ENCODE data around the gene HTR3D. TPM values are rescaled to one million over a fixed set of nuclear protein-coding genes. Genes with fewer than 3 reads are reported as not detected.

Gene HTR3D
- polyA plus RNA-seq, 1 donor from 2014 or later: not detected

GRCh38 chr3:184059424-184059823 is 27.9 kb downstream of the HTR3D start:
- Histone ChIP-seq H3K4me2 (ENCODE audit: low read length) (no peak overlapping the region), H3F3A (ENCODE audit: insufficient read depth, low read length, poor library complexity, severe bottlenecking) (no peaks in the 10 kb centered on the region), H3K36me3 (ENCODE audit: insufficient read depth, low read length) (no peaks in the 10 kb centered on the region), H3K79me2 (replicated peaks; ENCODE audit: insufficient read depth, low read length) (no peaks in the 10 kb centered on the region), H4K20me1 (ENCODE audit: insufficient read depth) (no peaks in the 10 kb centered on the region), H3K4me3 (ENCODE audit: low read length) (no peak overlapping the region), H3K9ac (ENCODE audit: low read length) (no peak overlapping the region), H3K27ac (ENCODE audit: low read length) (no peak overlapping the region), H3K9me2 (ENCODE audit: insufficient read depth, low read length) (no peaks in the 10 kb centered on the region), H2AFZ (ENCODE audit: low read depth, low read length) (no peak overlapping the region), H3K9me3 (ENCODE audit: low read length) (no peaks in the 10 kb centered on the region), H3K27me3 (ENCODE audit: insufficient read depth, low read depth, low read length) (no peaks in the 10 kb centered on the region)
- TF ChIP-seq TAF1 (IDR thresholded peaks at IDR 0.05; ENCODE audit: low read depth) (no peak), SMC3 (conservative IDR thresholded peaks at IDR 0.05; ENCODE audit: poor library complexity) (no peak), RAD21 (conservative IDR thresholded peaks at IDR 0.05) (no peak), EZH2 (IDR thresholded peaks at IDR 0.05; ENCODE audit: borderline replicate concordance, insufficient read depth, low read length, poor library complexity, severe bottlenecking) (no peak), CTCF (IDR thresholded peaks at IDR 0.05; ENCODE audit: poor library complexity, severe bottlenecking) (no peak)

- no peaks in the 10 kb centered on the region for H3K79me2 ChIP-seq (replicated peaks; ENCODE audit: insufficient read depth, low read length)
- H3K4me2 ChIP-seq (ENCODE audit: low read length): no peak overlapping the region
- no peaks in the 10 kb centered on the region for H3K27me3 ChIP-seq (ENCODE audit: insufficient read depth, low read depth, low read length)
- no peaks in the 10 kb centered on the region for H3K9me2 ChIP-seq (ENCODE audit: insufficient read depth, low read length)
- H3K27ac ChIP-seq (ENCODE audit: low read length): no peak overlapping the region
- H2AFZ ChIP-seq (ENCODE audit: low read depth, low read length): no peak overlapping the region
- H4K20me1 ChIP-seq (ENCODE audit: insufficient read depth): no peaks in the 10 kb centered on the region
- no peaks in the 10 kb centered on the region for H3K36me3 ChIP-seq (ENCODE audit: insufficient read depth, low read length)
- H3K4me3 ChIP-seq (ENCODE audit: low read length): no peak overlapping the region
- H3K9ac ChIP-seq (ENCODE audit: low read length): no peak overlapping the region
- TF ChIP-seq TAF1 (IDR thresholded peaks at IDR 0.05; ENCODE audit: low read depth) (no peak), CTCF (IDR thresholded peaks at IDR 0.05; ENCODE audit: poor library complexity, severe bottlenecking) (no peak), POLR2AphosphoS5 (IDR thresholded peaks at IDR 0.05) (no peak), SMC3 (conservative IDR thresholded peaks at IDR 0.05; ENCODE audit: poor library complexity) (no peak), MXI1 (conservative IDR thresholded peaks at IDR 0.05; ENCODE audit: poor library complexity, severe bottlenecking) (no peak), RAD21 (conservative IDR thresholded peaks at IDR 0.05) (no peak), EZH2 (IDR thresholded peaks at IDR 0.05; ENCODE audit: borderline replicate concordance, insufficient read depth, low read length, poor library complexity, severe bottlenecking) (no peak), EP300 (conservative IDR thresholded peaks at IDR 0.05; ENCODE audit: poor library complexity, severe bottlenecking) (no peak), REST (IDR thresholded peaks at IDR 0.05; ENCODE audit: borderline replicate concordance) (no peak)
- no peaks in the 10 kb centered on the region for H3K9me3 ChIP-seq (ENCODE audit: low read length)
- no peaks in the 10 kb centered on the region for H3F3A ChIP-seq (ENCODE audit: insufficient read depth, low read length, poor library complexity, severe bottlenecking)
Observed at GRCh38 chr3:184062637-184063036, 31.1 kb downstream of the HTR3D start.
